ENCODE results near the gene GNAT2.

DNA sequence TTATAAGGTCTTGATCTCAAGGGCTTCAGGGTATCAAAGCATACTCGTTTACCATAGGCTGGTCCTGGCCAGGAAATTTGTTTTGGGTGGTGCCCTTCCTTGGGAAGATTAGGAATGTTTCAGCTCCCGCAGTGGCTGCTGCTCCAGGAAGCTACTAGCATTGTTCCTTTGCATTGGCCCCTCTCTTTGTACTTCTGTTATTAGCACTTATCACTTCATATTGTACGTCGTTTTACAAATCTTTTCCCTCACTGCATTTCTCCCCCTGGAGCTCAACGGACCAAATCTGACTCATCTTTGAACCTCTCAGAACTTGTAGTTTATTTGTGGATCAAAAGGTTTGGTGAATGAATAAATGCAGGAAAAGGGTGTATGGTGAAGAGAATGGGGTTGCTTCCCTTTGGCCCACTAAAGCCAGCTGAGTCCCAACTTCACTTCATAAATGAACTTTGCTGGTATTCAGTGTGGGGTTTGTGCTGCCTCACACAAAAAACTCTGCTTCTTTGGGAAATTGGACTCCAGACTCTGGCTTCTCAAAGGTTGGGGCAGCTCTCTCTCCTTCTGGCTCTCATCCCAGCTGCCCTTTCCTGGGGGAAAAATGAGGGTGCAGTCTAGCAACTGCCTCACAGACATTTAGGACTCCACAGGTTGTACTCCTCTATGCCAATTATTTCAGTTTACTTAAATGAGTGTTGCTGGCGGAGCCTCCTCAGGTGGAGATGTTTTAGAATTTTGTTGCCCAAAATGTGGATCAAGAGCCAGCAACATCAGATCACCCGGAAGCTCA lies 5.9 kb downstream of the GNAT2 start:
- TF ChIP-seq, protein P1, sequence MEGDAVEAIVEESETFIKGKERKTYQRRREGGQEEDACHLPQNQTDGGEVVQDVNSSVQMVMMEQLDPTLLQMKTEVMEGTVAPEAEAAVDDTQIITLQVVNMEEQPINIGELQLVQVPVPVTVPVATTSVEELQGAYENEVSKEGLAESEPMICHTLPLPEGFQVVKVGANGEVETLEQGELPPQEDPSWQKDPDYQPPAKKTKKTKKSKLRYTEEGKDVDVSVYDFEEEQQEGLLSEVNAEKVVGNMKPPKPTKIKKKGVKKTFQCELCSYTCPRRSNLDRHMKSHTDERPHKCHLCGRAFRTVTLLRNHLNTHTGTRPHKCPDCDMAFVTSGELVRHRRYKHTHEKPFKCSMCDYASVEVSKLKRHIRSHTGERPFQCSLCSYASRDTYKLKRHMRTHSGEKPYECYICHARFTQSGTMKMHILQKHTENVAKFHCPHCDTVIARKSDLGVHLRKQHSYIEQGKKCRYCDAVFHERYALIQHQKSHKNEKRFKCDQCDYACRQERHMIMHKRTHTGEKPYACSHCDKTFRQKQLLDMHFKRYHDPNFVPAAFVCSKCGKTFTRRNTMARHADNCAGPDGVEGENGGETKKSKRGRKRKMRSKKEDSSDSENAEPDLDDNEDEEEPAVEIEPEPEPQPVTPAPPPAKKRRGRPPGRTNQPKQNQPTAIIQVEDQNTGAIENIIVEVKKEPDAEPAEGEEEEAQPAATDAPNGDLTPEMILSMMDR (IDR thresholded peaks at IDR 0.05): no peak
- TF ChIP-seq EZH2phosphoT487 (IDR thresholded peaks at IDR 0.05): no peak

All from neural progenitor cell (in vitro differentiated cells).